H54 (cell line): ENCODE results near the gene TBC1D24.

Source experiments
- DNase-seq: peaks from one replicate; pipeline ENCODE4 v3.0.0; 2011; ENCODE audit warnings: low spot score, mixed read lengths; ENCODE audit not compliant: insufficient read length
- FAIRE-seq: peaks from 3 replicates; lab custom pipeline; 2011; peaks lifted over from hg19 to GRCh38; lab: Jason Lieb, UNC
- POLR2A ChIP-seq: IDR thresholded peaks from 2 replicates; pipeline ENCODE4 v1.6.1; 2011; ENCODE audit warnings: low read depth, mild to moderate bottlenecking, low read length

Gene TBC1D24

DNA sequence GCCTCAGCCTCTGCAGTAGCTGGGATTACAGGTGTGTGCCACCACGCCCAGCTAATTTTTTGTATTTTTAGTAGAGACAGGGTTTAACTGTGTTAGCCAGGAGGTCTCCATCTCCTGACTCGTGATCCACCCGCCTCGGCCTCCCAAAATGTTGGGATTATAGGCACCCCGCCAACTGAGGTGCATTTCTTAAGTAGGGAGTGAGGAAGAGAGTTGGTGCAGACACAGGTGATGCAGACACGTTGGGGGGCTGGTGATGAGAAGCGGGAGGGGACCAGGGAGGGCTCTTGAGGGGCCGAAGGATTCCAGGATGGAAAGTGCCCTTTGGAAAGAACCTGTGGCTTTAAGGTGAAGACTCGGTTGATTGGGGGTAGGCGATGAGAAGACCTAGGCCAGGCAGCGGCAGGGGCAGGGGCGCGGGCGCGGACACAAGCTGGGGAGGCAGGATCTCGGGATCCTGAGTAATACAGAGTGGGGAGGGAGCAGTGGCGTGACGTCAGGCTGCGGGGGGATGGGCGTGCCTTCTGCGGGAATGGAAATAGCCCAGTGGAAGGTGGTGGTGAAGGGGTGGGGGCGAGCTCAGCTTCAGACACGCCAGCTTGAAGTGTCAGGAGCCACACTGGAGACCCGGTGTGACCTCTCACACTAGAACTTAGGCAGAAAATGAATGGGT is 36.3 kb downstream of the TBC1D24 start:
- FAIRE-seq, result no peak
- DNase-seq, result no peak
- TF ChIP-seq POLR2A, result no peak

DNA sequence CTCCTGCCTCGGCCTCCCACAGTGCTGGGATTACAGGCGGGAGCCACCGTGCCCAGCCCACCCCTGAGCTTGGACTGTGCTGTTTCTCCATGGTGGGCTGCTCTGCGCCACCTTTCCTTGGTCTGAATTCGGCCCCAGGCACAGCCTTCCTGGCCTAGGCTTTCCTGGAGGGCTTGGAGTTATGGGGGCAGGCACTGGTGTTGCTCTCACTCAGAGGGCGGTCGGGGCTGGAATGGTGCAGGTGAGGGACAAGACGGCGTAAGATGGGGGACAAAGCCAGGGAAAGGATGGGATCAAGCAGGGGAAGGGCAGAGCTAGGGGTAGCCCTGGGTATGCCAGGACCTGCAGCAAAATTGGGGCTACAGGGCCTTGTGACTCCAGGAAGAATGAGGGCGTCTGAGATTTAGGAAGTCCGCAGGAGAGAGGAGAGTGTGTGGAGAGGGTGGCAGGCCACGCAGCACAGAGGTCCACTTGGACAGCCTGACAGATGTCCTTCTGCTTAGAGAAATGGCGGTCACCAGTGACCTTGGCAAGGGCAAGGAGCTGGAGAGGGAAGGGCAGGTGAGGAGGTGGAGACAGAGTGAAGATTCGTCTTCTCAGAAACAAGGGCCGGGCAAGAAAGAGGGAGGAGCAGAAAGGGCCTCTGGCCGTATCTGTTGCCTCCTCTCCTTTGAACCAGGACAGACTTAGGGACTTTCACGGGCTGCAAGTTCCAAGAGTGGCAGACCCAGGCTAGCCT is 37.2 kb downstream of the TBC1D24 start:
- no peak for DNase-seq
- no peak for TF ChIP-seq POLR2A
- FAIRE-seq, result no peak

DNA sequence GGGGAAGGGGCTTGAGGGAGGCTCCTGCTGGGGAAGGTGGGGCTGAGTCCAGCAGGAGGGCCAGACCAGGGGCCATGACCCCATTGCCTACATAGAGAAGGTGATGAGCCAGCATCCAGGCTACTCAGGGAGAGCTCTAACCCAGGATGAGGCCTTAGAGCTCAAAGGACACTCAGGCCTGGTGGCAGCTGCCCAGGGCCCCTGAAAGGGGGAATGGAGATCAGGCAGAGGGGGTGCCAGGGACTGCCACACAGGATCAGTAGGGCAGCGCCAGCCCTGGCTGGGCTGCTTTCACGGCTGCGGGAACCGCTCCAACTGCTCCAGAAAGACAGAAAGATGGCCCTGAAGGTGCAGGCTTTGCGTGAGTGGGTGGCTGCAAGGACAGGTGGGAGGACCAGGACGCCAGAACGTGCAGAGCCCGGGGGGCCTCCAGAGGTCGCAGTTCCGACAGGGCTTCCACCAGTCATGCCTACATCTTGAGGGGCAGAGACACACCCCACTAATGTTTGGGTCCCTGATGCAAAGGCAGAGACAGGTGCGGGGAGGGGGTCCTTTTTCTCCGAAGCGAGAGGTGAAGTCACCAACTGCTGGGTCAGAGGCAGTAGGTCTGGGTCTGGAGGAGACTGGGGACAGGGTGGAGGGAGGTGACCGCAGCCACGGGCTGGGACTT is 37.9 kb downstream of the TBC1D24 start:
- TF ChIP-seq POLR2A, result no peak
- DNase-seq (no peak), FAIRE-seq (no peak)

DNA sequence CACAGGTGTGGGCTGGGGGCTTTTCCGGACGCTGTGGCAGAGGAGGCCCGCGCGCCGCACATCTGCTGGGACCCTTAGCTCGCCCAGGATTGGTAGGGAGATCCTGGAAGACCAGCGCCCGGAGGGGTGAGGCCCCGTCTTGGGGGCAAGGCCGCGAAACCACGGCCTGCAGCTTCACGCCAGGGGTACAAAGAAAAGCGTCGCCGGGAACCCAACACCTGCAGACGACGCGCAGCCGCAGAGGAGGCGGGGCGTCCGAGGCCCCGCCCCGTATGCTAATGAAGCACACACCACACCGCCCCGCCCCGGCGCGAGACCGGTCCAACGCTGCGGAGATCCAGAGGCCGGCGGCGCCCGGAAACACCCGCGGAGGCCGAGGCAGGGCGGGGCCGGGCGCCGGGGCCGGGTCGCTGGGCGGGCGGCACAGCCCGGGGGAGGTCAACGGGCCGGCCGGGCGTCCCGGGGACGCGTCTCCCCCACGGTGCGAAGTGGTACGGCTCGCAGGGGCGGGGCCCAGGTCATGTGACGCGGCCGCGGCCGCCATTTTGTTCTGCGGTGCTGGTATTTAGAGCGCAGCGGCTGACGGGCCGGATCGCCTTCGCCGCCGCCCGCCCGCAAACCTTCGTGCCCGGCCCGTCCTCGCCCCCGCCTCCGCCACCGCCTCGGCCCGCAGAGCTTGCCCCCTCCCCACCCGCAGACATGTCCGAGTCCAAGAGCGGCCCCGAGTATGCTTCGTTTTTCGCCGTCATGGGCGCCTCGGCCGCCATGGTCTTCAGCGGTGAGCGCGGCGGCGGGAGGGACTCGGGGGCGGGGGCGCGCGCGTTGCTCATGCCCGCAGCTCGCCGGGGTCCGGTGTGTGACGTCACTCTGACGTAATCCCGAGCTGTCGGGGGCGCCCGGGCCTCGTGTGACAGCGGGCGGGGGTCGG is 38.7 kb downstream of the TBC1D24 start, which contains the start of gene ATP6V0C:
Gene ATP6V0C (plus strand): TSS at position 548 of the 928 bp plus-strand sequence. CDS start 152 bp downstream, at position 700.
- no peak for FAIRE-seq
- peak; percentile 88 for TF ChIP-seq POLR2A

DNA sequence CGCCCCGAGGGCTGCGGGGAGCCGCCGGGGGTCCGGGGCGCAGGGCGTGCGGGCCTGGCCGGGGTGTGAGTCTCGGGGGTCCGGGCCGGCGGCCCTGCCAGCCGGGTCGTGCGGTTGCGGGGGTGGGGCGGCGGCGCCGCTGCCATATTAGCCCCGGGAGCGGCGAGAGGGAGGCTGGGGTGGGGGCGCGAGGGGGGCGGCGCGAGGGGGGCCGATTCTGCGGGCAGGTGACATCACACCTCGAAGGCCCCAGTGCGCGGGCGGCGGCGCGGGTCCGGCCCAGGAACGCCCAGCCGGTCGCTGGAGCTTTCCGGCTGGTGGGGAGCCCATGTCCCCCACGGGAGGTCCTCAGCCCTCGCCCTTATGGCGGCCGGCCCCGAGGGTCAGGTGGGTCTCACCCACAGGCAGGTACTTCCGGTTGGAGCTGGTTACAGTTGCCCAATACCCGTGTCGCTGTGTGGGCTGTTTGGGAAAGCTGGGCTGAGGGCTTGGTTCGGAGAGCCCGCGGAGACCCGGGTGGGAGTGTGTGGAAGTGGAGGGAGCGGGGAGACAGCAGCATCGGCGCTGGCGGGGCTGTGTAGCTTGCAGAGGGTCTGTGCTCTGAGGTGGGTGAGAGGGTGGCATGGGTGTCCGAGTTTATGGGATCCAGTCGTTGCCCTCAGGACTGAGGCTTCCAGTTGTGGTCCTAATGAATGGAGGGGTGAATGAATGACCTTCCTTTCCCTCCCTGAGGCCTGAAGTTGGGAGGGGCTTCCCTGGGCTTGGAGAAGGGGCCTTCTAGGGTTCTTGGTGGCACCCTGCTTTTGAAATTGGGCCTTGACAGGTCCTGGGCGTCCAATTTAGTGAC is 39.6 kb downstream of the TBC1D24 start:
- TF ChIP-seq POLR2A, result no peak
- FAIRE-seq (no peak), DNase-seq (no peak)

More for the DNA sequence above, 38.7 kb downstream of the TBC1D24 start, which contains the start of gene ATP6V0C:
- DNase-seq, result peak; percentile 90

DNA sequence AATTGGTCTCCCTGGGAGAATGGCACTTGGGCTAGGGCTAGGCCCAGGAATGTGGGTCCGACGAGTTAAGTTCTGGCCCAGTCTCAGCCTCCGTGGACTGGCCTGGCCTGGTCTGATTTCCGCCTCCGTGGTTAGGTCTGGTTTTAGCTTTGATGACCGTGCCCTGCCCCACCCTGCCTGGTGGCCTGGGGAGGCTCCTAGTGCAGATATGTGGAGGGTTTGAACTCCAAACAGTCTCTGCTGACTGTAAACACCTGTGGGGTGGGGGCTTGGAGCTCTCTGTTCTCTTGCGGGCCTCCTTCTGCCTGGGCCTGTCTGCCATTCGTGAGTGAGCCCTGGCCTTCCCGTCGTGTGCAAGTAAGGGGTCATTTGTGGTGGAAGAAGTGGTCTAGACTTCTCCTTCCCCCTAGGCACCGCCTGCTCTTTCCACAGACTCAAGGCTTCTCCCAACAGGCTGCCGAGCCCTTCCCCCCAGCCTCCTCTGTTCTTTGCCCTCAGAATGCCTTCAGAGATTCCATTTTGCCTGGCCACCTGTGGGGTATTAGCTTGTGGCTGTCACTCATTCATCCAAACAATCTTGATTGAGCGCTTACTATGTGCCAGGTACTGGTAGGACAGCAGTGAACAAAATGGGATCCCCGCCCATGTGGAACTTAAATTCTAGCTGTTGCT is 40.4 kb downstream of the TBC1D24 start:
- no peak for TF ChIP-seq POLR2A
- FAIRE-seq (no peak), DNase-seq (no peak)

DNA sequence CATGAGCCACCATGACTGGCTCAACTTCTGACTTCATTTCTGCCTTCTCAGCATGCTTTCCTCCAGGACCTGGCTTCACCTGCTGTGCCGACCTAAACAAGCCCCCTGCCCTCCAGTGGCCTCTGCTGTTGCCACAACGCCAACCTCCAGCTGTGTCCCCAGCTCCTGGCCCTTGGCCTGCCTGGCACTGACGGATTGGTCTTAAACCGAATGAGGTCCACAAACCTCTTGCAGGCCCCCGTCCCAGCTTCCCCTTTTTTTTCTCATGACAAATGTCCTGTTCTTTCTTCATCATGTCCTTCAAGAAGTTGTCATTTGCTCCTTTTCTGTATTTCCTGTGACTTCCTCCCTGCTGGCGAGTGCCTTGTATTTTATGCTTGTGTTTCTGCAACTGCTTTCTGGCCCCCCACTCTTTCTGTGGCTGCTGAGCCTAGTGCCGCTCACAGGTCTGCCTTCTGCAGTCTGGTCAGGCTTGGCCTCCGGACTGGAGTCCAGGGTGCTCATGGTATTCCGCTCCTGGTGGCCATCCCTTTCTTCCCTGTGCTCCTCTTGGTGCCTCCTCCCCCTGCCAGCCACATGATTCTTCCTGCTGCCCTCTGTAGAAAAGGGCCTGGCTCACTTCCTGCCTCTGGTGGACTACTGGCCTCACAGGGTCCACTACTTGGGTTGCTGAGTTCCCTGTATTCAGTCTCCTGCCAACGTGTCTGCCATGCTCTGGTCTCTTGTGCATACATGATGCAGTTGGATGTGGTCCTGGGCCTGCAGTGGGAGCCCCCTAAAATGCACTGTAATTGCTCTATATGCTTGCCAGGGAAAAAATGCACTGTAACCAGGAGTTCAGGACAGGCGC is 41.7 kb downstream of the TBC1D24 start:
- DNase-seq (no peak), FAIRE-seq (no peak)
- no peak for TF ChIP-seq POLR2A

DNA sequence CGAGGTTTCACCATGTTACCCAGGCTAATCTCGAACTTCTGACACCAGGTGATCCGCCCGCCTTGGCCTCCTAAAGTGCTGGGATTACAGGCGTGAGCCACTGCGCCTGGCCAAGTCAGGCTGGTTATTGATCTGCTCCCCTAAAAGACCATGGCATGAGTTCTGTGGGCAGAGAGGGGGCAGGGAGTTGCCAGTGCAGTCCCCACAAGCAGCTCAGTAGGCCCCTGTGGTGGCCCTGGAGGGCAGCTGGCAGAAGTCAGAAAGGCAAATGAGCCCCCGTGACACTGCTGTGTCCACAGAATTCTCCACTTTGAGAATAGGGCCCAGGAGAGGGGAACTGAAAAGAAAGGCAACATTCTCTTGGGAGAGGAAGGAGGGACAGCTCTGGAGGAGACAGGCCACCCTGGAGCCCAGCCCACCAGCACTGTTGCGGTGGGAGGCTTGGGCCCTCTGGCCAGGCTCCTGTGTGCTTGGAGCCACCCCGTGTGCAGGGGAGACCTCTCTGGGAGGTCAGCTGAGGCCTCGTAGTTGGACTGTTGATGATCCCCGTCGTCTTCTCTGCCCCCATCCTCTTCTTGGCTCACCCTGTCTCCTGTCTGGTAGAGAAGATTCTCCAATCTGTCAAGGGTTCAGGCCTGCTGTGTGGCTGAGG is 43.2 kb downstream of the TBC1D24 start:
- TF ChIP-seq POLR2A, result no peak
- FAIRE-seq (no peak), DNase-seq (no peak)

DNA sequence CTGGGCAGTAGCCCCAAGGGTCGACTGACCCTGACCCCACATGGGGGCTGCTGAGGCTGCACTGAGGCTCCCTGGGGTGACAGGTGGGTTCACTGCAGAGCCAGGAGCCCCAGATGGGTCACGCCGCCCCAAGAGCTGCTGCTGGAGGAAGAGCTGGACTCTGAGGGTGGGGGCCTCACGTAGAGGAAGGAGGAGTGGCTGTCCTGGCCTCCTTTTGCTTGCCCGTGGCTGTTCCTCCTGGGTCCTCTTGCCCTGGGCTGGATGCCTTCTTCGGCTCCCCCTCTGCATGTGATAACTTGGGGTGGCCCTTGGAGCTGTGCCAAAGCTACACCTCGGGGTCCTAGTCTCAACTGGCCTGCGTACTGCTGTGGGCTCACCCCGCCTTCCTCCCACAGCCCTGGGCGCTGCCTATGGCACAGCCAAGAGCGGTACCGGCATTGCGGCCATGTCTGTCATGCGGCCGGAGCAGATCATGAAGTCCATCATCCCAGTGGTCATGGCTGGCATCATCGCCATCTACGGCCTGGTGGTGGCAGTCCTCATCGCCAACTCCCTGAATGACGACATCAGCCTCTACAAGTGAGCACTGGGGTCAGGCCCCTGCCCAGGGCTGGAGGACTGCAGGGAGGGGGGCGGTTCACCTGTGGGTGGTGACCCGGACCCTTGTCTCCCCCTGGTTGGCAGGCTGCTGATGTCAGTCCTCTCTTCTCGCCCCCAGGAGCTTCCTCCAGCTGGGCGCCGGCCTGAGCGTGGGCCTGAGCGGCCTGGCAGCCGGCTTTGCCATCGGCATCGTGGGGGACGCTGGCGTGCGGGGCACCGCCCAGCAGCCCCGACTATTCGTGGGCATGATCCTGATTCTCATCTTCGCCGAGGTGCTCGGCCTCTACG is 44.1 kb downstream of the TBC1D24 start:
- TF ChIP-seq POLR2A, result no peak
- no peak for FAIRE-seq
- no peak for DNase-seq

DNA sequence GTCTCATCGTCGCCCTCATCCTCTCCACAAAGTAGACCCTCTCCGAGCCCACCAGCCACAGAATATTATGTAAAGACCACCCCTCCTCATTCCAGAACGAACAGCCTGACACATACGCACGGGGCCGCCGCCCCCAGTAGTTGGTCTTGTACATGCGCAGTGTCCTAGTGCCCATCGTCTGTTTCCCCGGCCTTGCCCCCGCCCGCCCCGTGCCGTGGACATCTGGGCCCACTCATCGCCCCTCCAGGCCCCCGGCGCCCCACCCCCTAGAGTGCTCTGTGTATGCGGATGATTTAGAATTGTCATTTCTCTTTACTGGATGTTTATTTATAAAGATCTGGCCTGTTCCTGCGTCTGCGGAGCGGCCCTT is 44.8 kb downstream of the TBC1D24 start:
- FAIRE-seq (no peak), DNase-seq (no peak)
- TF ChIP-seq POLR2A, result no peak
